Activated CD8-positive, alpha-beta memory T cell treated with anti-CD3 and anti-CD28 coated beads for 36 hours (primary cell): ENCODE data around the gene GABBR2. TPM values are rescaled to one million over a fixed set of nuclear protein-coding genes. Genes with fewer than 3 reads are reported as not detected.
"Not testable (repeated sequence)": the region's sequence is repeated elsewhere in the genome, so short reads cannot be mapped to it uniquely, and the experiment has no call there.

Experiments
- CTCF ChIA-PET: fragments of 350-600 bp; sonication (Branson Sonifier 250); formaldehyde crosslinking; loops from one replicate; lab custom pipeline; 2021; ENCODE audit warnings: antibody characterized with exemption; lab: Charles Lee
- POLR2A ChIA-PET: fragments of 350-600 bp; sonication (Branson Sonifier 250); formaldehyde crosslinking; loops from one replicate; lab custom pipeline; 2021; ENCODE audit warnings: antibody characterized with exemption; lab: Charles Lee
- total RNA-seq, 2 experiments: library from RNA; stranded (reverse); gene quantifications; one replicate each; pipeline ENCODE4 v1.2.3, GENCODE V29; 2021

GABBR2 gene
- total RNA-seq, 2 experiments from 2014 or later: not detected

- POLR2A ChIA-PET: no interaction called here
- CTCF ChIA-PET: no interaction called here
These were observed 431.7 kb downstream of the GABBR2 start for GRCh38 chr9:98276907-98277469.

DNA sequence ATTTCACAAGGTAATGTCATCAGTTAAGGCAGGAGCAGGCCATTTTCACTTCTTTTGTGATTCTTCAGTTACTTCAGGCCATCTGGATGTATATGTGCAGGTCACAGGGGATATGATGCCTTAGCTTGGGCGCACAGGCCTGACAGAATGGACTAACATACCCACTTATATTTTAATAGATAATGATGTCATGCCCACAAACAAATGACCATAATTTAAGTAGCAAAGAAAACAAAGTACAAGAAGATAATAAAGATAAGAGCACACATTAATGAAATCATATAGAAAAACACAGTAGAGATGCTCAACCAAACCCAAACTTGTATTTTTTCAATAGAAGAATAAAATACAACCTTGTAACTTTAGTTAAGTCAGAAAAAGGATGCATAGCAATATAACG is 433.6 kb downstream of the GABBR2 start:
- ChIA-PET CTCF (no interaction called here), POLR2A (no interaction called here)

- CTCF ChIA-PET: no interaction called here
- POLR2A ChIA-PET: no interaction called here
These were observed 436.7 kb downstream of the GABBR2 start for GRCh38 chr9:98272083-98272482.

DNA sequence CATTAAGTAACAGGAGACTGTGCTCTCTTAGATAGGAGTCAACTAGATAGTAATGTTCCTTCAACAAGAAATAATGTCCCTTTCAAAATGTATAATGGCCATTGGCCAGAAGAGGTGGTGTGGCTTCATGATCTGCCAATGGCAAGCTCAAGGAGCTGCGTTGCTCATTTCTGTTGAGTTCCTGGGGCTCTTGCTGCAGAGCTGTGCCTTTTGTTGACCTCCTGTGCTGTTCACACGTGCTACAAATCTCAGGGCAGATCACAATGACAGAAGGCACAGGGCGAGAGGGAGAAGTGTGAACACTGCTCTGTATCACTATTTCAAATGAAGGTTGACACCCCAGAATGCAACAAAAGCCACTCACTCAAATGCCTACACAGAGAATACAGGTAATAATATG is 437.3 kb downstream of the GABBR2 start:
- ChIA-PET CTCF (interaction anchor here (0.6 kb wide), 1 partner anchor 937 kb away, joined by 3 read pairs; no protein-coding TSS in a partner anchor), POLR2A (no interaction called here)

- CTCF ChIA-PET: not testable (repeated sequence)
These were observed 438.5 kb downstream of the GABBR2 start for GRCh38 chr9:98270284-98270683.

GRCh38 chr9:98269652-98270051 is 439.1 kb downstream of the GABBR2 start:
- POLR2A ChIA-PET, CTCF ChIA-PET: not testable (repeated sequence)

More at GRCh38 chr9:98270284-98270683, 438.5 kb downstream of the GABBR2 start:
- POLR2A ChIA-PET: not testable (repeated sequence)

DNA sequence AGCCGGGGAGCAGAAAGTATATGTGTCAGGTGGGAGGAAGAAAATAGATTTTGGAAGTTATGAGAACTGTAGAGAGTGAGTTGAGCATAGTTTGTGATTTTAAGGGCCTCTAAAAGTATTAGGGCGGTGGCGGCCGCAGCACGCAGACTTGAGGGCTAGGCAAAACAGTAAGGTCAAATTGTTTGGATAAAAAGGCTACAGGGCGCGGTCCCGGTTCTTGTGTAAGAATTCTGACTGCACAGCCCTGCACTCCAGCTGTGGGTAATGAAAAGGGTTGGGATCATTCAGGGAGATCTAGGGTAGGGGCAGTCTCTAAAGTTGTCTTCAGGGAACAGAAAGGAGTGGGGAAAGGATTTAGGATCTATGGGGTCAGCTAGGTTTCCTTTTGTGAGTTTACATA is 441.2 kb downstream of the GABBR2 start:
- POLR2A ChIA-PET, CTCF ChIA-PET: not testable (repeated sequence)

- CTCF ChIA-PET: interaction anchor here (1.3 to 1.9 kb wide), 6 partner anchors 9 to 231 kb away, joined by 3 to 11 read pairs (median 4); partner anchors contain the start of gene TBC1D2
- POLR2A ChIA-PET: no interaction called here
These were observed 444.2 kb downstream of the GABBR2 start for GRCh38 chr9:98264516-98264915.

- ChIA-PET POLR2A (no interaction called here), CTCF (interaction anchor here (0.6 to 1.9 kb wide), 8 partner anchors 9 to 230 kb away, joined by 3 to 11 read pairs (median 4); partner anchors contain the start of gene TBC1D2)
These were observed 445.0 kb downstream of the GABBR2 start for GRCh38 chr9:98263482-98264357.

- CTCF ChIA-PET: interaction anchor here (0.9 to 1.9 kb wide), 7 partner anchors 8 to 230 kb away, joined by 3 to 11 read pairs (median 4); partner anchors contain the start of gene TBC1D2
- POLR2A ChIA-PET: no interaction called here
These were observed 445.7 kb downstream of the GABBR2 start for GRCh38 chr9:98263080-98263479.

GRCh38 chr9:98262056-98262455 is 446.7 kb downstream of the GABBR2 start:
- POLR2A ChIA-PET: no interaction called here
- CTCF ChIA-PET: no interaction called here

- POLR2A ChIA-PET: no interaction called here
- CTCF ChIA-PET: no interaction called here
These were observed 448.1 kb downstream of the GABBR2 start for GRCh38 chr9:98260635-98261034.

DNA sequence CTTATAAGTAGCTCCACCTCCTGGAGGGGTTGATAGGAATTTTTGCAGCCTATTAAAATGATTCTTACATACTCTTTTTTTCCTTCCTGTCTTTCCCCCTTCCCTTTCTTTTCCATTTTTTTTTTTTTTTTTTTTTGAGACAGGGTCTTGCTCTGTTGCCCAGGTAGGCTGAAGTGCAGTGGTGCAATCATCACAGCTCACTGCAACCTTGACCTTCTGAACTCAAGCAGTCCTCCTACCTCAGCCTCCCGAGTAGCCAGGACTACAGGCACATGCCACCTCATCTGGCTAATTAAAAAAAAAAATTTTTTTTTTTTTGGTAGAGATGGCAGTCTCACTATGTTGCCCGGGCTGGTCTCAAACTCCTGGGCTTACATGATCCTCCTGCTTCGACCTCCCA is 448.9 kb downstream of the GABBR2 start:
- CTCF ChIA-PET: interaction anchor here (0.6 to 1.3 kb wide), 5 partner anchors 60 to 1432 kb away, joined by 3 to 5 read pairs (median 3); no protein-coding TSS in a partner anchor
- POLR2A ChIA-PET: no interaction called here

- CTCF ChIA-PET: interaction anchor here (0.6 to 2.5 kb wide), 11 partner anchors 51 to 333 kb away, joined by 3 to 15 read pairs (median 6); partner anchors contain the start of genes NANS, TRIM14 and TRMO
These were observed 452.0 kb downstream of the GABBR2 start for GRCh38 chr9:98256756-98257155.

DNA sequence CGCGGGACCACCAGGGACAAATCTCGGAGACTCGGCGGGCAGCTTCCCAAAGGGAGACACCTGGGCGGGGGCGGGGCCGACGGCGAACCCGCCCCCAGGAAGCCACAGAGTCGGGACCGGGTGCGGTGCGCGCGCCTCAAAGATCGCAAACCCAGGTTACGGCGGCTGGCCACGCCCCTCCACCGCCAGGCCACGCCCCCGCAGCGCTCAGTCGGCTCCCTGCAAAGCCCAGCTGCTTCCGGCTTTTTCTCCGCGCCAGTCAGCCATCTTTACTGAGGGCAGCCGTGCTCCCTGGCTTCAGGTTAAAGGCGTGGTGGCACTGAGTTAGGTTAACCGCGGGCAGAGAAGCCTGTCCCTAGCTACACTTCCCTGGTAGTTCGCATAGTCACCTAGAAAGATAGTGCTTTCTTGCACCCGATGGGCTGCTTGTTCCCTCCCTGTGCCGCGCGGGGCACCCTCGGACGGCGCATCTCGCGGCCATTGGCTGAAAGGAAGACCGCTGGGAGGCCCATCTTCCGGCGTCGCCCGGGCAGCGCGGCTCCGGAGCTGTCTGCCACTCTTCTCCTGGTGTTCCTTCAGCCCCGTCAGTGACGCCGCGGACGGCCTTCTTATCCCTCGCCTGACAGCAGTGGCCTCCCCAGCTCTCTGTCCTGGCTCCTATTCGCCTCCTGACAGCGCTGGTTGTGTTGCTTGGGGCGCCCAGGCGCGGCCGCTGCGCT is 453.0 kb downstream of the GABBR2 start, which contains the start of gene TBC1D2:
Gene TBC1D2, minus strand, starts transcription at position 72 of the 719 bp plus-strand sequence. CDS start 108 bp downstream, outside the sequence.
- CTCF ChIA-PET: interaction anchor here (0.8 to 2.5 kb wide), 13 partner anchors 8 to 332 kb away, joined by 3 to 15 read pairs (median 6); partner anchors contain the start of genes NANS, TRIM14 and TRMO
- POLR2A ChIA-PET: interaction anchor here (0.6 to 3.1 kb wide), 9 partner anchors 34 to 504 kb away, joined by 3 to 23 read pairs (median 7); partner anchors contain the start of genes ANP32B, NANS, TRIM14 and TRMO

More at GRCh38 chr9:98256756-98257155, 452.0 kb downstream of the GABBR2 start:
- POLR2A ChIA-PET: interaction anchor here (0.6 to 3.1 kb wide), 7 partner anchors 136 to 335 kb away, joined by 3 to 23 read pairs (median 8); partner anchors contain the start of genes ANP32B, NANS, TRIM14 and TRMO

DNA sequence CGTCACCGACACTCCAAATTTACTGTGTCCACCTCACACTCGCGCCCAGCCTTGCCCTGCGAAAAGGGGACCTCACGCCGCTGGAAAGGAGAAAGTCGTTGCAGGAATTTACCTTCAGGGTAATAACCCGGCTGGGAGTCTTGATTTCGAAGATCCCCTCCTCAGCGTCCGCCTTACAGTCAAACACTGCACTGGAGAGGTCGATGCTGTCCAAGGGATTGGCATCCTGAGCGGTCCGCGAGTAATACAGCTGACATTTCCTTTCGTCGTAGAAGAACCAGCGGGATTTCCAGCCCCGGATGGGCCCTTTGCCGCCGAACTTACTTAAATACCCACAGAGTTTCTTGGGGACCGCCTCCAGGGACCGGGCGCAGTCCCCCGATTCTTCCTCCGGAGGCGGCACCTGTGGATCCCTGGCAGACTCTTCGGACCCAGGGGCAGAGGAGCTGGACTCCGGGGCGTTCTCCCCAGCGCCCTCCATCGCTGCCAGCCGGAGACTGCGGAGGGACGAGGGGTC is 453.6 kb downstream of the GABBR2 start:
- CTCF ChIA-PET: interaction anchor here (0.8 to 2.5 kb wide), 8 partner anchors 9 to 332 kb away, joined by 3 to 15 read pairs (median 7); partner anchors contain the start of genes TRIM14 and TRMO

GRCh38 chr9:98254228-98255060 is 454.3 kb downstream of the GABBR2 start:
- CTCF ChIA-PET: interaction anchor here (1.9 to 2.5 kb wide), 2 partner anchors 10 to 331 kb away, joined by 11 to 13 read pairs; partner anchors contain the start of gene TRMO
- POLR2A ChIA-PET: interaction anchor here (2.1 to 3.1 kb wide), 3 partner anchors 136 to 271 kb away, joined by 11 to 23 read pairs (median 14); partner anchors contain the start of genes ANP32B, NANS and TRIM14

More for the DNA sequence above, 453.6 kb downstream of the GABBR2 start:
- POLR2A ChIA-PET: interaction anchor here (0.6 to 3.1 kb wide), 6 partner anchors 61 to 505 kb away, joined by 3 to 23 read pairs (median 9); partner anchors contain the start of genes ANP32B, NANS and TRIM14
